ENCODE results near the gene ZNF286A. TPM values are rescaled to one million over a fixed set of nuclear protein-coding genes. Genes with fewer than 3 reads are reported as not detected.

ZNF286A gene
- total and polyA plus RNA-seq, 2 of the 13 experiments (the other 11 are each of a cell fraction or from before 2014, with no cell fraction given), result 12.7 to 38.8 TPM

GRCh38 chr17:15742921-15743320 lies 43.4 kb downstream of the ZNF286A start:
- Histone ChIP-seq H3K4me3 (replicated peaks in 1 of 3; ENCODE audit: insufficient read depth in 1 of 3, low read depth in 2 of 3, low read length in 3 of 3) (no peak overlapping the region), H4K20me1 (ENCODE audit: insufficient read depth, low read length) (no peaks in the 10 kb centered on the region), H3K9ac (ENCODE audit: insufficient read depth, low read depth, low read length) (no peak overlapping the region), H3K27me3 (ENCODE audit: control insufficient read depth in 1 of 2, insufficient read depth in 2 of 2, low read length in 2 of 2) (peaks cover 0 to 9% of the 10 kb centered on the region in 2 experiments; a peak in 4 of 5 replicates), H3K4me1 (ENCODE audit: insufficient read depth, low read length) (no peaks in the 10 kb centered on the region), H2AFZ (ENCODE audit: low read length) (no peak overlapping the region), H3K9me3 (ENCODE audit: low read length) (no peaks in the 10 kb centered on the region), H3K4me2 (ENCODE audit: low read depth, low read length) (no peak overlapping the region), H3K27ac (ENCODE audit: extremely low read length, insufficient read depth, low read length) (no peak overlapping the region), H3K36me3 (replicated peaks in 1 of 2; ENCODE audit: control insufficient read depth in 1 of 2, insufficient read depth in 2 of 2, low read length in 2 of 2) (no peaks in the 10 kb centered on the region), H3K79me2 (ENCODE audit: insufficient read depth, low read length) (no peaks in the 10 kb centered on the region)
- ATAC-seq (no peak), FAIRE-seq (no peak), DNase-seq (ENCODE audit: low spot score) (no peak)
- TF ChIP-seq, protein P1, sequence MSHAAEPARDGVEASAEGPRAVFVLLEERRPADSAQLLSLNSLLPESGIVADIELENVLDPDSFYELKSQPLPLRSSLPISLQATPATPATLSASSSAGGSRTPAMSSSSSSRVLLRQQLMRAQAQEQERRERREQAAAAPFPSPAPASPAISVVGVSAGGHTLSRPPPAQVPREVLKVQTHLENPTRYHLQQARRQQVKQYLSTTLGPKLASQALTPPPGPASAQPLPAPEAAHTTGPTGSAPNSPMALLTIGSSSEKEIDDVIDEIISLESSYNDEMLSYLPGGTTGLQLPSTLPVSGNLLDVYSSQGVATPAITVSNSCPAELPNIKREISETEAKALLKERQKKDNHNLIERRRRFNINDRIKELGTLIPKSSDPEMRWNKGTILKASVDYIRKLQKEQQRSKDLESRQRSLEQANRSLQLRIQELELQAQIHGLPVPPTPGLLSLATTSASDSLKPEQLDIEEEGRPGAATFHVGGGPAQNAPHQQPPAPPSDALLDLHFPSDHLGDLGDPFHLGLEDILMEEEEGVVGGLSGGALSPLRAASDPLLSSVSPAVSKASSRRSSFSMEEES (CRISPR knock-in tag; IDR thresholded peaks at IDR 0.05), result no peak
- no peak for TF ChIP-seq ELF1 (CRISPR knock-in tag; IDR thresholded peaks at IDR 0.05)
- 0% methylated on average over 3 of the region's 7 CpGs for WGBS (ENCODE audit: low lambda C conversion rate)
- POLR2A ChIA-PET, result no interaction called here
- CTCF ChIA-PET (ENCODE audit: low intra/inter-chr PET ratio, low total read pairs), result no interaction called here
- in situ Hi-C loops (cut with HindIII; ENCODE audit: extremely low pct_ligation_motif_present, low pct_unique_long_range_greater_than_20kb), result no loop called here
- BruUV-seq (replicated peaks), result no TSS peak
- intact Hi-C loops (cut with micrococcal nuclease; ENCODE audit: unreplicated experiment), result no loop called here

DNA sequence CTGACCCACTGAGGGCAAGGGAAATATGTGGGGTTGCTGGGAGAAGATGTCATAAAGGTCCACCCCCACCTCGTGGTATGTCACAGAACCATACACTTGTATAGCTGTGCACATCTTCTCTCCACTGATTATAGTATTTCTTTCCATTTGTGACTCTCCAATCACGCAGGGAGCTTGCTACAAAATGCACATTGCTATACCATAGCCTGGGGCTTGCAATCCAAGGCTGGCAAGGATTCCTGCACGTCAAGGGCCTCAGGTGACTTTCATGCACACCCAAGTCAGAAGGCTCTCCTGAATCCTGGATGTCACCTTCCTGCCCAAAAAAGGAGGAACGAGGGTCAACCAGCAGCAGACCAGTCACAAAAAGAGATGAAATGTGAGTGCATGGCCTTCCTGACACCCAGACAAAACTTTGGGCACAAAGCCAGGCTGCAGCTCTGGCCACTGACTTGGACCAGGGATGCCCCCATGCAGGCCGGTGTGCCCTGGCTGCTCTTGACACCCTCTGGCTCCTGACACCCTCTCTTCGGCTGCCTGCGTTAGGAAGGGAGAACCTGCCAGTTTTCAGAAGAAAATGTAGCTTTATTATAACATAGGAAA lies 44.6 kb downstream of the ZNF286A start:
- no peak overlapping the region for H2AFZ ChIP-seq (ENCODE audit: low read length)
- H3K27ac ChIP-seq (ENCODE audit: extremely low read length, insufficient read depth, low read length), result no peak overlapping the region
- H3K27me3 ChIP-seq (ENCODE audit: control insufficient read depth in 1 of 2, insufficient read depth in 2 of 2, low read length in 2 of 2), result peaks cover 0 to 9% of the 10 kb centered on the region in 2 experiments; a peak in 3 of 5 replicates
- H3K36me3 ChIP-seq (replicated peaks in 1 of 2; ENCODE audit: control insufficient read depth in 1 of 2, insufficient read depth in 2 of 2, low read length in 2 of 2), result no peaks in the 10 kb centered on the region
- no peaks in the 10 kb centered on the region for H4K20me1 ChIP-seq (ENCODE audit: insufficient read depth, low read length)
- in situ Hi-C loops (cut with HindIII; ENCODE audit: extremely low pct_ligation_motif_present, low pct_unique_long_range_greater_than_20kb), result no loop called here
- POLR2A ChIA-PET, result no interaction called here
- no peak for ATAC-seq
- no peak overlapping the region for H3K4me2 ChIP-seq (ENCODE audit: low read depth, low read length)
- no peak for FAIRE-seq
- WGBS (ENCODE audit: low lambda C conversion rate), result 18% methylated on average over 7 of the region's 7 CpGs
- no peaks in the 10 kb centered on the region for H3K9me3 ChIP-seq (ENCODE audit: low read length)
- H3K9ac ChIP-seq (ENCODE audit: insufficient read depth, low read depth, low read length), result no peak overlapping the region
- no peaks in the 10 kb centered on the region for H3K79me2 ChIP-seq (ENCODE audit: insufficient read depth, low read length)
- CTCF ChIA-PET (ENCODE audit: low intra/inter-chr PET ratio, low total read pairs), result no interaction called here
- intact Hi-C loops (cut with micrococcal nuclease; ENCODE audit: unreplicated experiment), result no loop called here
- BruUV-seq (replicated peaks), result no TSS peak
- DNase-seq (ENCODE audit: low spot score), result no peak
- H3K4me1 ChIP-seq (ENCODE audit: insufficient read depth, low read length), result no peaks in the 10 kb centered on the region
- no peak overlapping the region for H3K4me3 ChIP-seq (replicated peaks in 1 of 3; ENCODE audit: insufficient read depth in 1 of 3, low read depth in 2 of 3, low read length in 3 of 3)
- no peak for TF ChIP-seq ZNF451 (CRISPR knock-in tag; IDR thresholded peaks at IDR 0.05)
- TF ChIP-seq POGK (CRISPR knock-in tag; conservative IDR thresholded peaks at IDR 0.05), result no peak
- no peak for TF ChIP-seq ATF7 (IDR thresholded peaks at IDR 0.05)
- no peak for TF ChIP-seq ATF7 (CRISPR knock-in tag; IDR thresholded peaks at IDR 0.05)
- TF ChIP-seq CSRNP2 (CRISPR knock-in tag; conservative IDR thresholded peaks at IDR 0.05; ENCODE audit: low read depth), result no peak
- TF ChIP-seq MYPOP (CRISPR knock-in tag; IDR thresholded peaks at IDR 0.05), result no peak
- no peak for TF ChIP-seq ZSCAN21 (CRISPR knock-in tag; IDR thresholded peaks at IDR 0.05; ENCODE audit: borderline replicate concordance)
- TF ChIP-seq ZNF766 (CRISPR knock-in tag; IDR thresholded peaks at IDR 0.05; ENCODE audit: borderline replicate concordance), result no peak
- no peak for TF ChIP-seq MED13 (CRISPR knock-in tag; IDR thresholded peaks at IDR 0.05)
- TF ChIP-seq ZNF788 (CRISPR knock-in tag; IDR thresholded peaks at IDR 0.05; ENCODE audit: borderline replicate concordance), result no peak
- TF ChIP-seq ZNF496 (CRISPR knock-in tag; IDR thresholded peaks at IDR 0.05; ENCODE audit: insufficient replicate concordance), result no peak

All from HepG2 (cell line).